Measurements from ENCODE around the gene ITPKB.

The ITPKB gene

DNA sequence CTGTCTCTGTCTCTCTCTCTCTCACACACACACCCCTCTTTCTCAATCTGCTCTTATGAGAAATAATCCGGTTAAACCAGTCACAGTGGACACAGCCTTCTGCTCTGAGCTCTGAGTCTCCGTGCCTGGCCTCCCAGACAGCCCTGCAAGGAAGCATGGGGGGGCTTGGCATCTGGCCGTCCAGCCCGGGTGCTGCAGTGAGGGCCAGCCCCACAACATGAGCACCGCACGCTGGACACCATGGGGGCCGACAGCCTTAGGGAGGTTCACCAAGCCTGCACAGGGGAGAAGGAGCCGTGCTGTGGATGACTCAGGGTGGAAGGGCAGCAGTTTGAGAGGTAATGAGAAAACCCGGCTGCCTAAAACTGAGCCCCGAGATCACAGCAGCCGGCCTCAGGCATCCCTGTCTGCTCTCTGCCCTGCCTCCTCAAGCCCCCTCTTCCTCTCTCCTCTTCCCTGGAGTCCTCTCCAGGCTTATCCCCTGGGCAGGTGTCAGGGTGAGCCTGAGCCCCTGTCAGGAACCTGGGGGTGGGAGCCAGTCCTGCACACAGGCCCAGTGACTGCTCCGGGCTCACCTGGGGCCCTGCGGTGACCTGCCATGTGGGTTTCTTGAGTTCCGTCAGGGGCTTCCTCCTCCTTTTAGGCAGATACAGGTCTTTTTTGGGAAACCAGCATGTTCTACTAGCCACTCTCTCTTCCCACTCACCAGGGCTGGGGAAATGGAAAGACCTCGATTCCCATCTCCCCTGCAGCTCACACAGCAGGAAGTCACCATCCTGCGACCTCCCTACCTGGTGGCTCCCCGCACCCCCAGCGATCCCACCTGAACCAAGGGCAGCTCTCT lies 92.8 kb downstream of the ITPKB start:
- TF ChIP-seq, protein P1, sequence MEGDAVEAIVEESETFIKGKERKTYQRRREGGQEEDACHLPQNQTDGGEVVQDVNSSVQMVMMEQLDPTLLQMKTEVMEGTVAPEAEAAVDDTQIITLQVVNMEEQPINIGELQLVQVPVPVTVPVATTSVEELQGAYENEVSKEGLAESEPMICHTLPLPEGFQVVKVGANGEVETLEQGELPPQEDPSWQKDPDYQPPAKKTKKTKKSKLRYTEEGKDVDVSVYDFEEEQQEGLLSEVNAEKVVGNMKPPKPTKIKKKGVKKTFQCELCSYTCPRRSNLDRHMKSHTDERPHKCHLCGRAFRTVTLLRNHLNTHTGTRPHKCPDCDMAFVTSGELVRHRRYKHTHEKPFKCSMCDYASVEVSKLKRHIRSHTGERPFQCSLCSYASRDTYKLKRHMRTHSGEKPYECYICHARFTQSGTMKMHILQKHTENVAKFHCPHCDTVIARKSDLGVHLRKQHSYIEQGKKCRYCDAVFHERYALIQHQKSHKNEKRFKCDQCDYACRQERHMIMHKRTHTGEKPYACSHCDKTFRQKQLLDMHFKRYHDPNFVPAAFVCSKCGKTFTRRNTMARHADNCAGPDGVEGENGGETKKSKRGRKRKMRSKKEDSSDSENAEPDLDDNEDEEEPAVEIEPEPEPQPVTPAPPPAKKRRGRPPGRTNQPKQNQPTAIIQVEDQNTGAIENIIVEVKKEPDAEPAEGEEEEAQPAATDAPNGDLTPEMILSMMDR (IDR thresholded peaks at IDR 0.05; ENCODE audit: insufficient read depth, low read length): no peak
- Histone ChIP-seq H3K27me3 (ENCODE audit: insufficient read depth, poor library complexity, severe bottlenecking) (no peaks in the 10 kb centered on the region), H3K27ac (replicated peaks) (no peak overlapping the region), H3K4me3 (replicated peaks; ENCODE audit: insufficient read depth, low read length) (no peak overlapping the region)
- DNase-seq (ENCODE audit: low read depth in 1 of 2, low spot score in 1 of 2): no peak

DNA sequence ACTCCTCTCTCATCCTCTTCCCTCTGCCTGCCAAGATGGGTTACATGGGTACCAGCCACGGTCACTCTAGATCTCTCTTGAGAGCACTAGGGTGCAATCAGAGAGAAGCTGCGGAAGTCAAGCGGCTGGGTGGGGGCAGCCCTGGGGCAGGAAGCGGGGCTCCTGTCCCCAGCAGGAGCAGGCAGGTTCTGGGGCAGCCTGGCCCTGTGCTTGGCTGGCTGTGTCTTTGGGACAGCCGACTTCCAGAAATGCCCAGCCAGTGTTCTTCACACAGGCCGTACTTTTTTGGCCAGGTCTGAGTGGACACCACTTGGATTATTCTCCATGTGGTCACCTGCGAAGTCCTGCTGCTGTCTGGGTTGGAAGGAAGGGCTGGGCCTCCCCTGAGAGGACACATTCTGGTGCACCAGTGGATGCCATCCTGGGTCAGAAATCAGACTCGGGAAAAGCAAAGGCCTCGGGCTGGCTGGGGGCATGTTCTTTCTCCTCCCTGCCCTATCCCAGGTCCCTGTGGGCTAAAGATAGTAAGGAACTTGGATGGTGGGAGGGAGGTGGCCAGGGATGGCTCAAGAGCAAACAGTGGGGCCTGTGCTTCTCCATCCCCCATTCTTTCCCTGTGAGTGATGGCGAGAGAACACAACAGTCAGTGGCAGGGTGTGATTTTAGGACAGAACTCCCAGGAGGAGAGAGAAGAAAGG lies 93.7 kb downstream of the ITPKB start:
- Histone ChIP-seq H3K27me3 (ENCODE audit: insufficient read depth, poor library complexity, severe bottlenecking) (no peaks in the 10 kb centered on the region), H3K4me3 (replicated peaks; ENCODE audit: insufficient read depth, low read length) (no peak overlapping the region), H3K27ac (replicated peaks) (peak overlapping the region; percentile 96)
- TF ChIP-seq POLR2AphosphoS5 (IDR thresholded peaks at IDR 0.05; ENCODE audit: low read depth): no peak
- TF ChIP-seq SPI1 (IDR thresholded peaks at IDR 0.05; ENCODE audit: borderline replicate concordance, low read depth): no peak
- TF ChIP-seq, protein P2, sequence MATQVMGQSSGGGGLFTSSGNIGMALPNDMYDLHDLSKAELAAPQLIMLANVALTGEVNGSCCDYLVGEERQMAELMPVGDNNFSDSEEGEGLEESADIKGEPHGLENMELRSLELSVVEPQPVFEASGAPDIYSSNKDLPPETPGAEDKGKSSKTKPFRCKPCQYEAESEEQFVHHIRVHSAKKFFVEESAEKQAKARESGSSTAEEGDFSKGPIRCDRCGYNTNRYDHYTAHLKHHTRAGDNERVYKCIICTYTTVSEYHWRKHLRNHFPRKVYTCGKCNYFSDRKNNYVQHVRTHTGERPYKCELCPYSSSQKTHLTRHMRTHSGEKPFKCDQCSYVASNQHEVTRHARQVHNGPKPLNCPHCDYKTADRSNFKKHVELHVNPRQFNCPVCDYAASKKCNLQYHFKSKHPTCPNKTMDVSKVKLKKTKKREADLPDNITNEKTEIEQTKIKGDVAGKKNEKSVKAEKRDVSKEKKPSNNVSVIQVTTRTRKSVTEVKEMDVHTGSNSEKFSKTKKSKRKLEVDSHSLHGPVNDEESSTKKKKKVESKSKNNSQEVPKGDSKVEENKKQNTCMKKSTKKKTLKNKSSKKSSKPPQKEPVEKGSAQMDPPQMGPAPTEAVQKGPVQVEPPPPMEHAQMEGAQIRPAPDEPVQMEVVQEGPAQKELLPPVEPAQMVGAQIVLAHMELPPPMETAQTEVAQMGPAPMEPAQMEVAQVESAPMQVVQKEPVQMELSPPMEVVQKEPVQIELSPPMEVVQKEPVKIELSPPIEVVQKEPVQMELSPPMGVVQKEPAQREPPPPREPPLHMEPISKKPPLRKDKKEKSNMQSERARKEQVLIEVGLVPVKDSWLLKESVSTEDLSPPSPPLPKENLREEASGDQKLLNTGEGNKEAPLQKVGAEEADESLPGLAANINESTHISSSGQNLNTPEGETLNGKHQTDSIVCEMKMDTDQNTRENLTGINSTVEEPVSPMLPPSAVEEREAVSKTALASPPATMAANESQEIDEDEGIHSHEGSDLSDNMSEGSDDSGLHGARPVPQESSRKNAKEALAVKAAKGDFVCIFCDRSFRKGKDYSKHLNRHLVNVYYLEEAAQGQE (IDR thresholded peaks at IDR 0.05; ENCODE audit: insufficient replicate concordance, low read depth): no peak
- TF ChIP-seq, protein P1 (IDR thresholded peaks at IDR 0.05; ENCODE audit: insufficient read depth, low read length): no peak
- TF ChIP-seq GABPA (IDR thresholded peaks at IDR 0.05; ENCODE audit: low read depth): no peak
- no peak for DNase-seq (ENCODE audit: low read depth in 1 of 2, low spot score in 1 of 2)

DNA sequence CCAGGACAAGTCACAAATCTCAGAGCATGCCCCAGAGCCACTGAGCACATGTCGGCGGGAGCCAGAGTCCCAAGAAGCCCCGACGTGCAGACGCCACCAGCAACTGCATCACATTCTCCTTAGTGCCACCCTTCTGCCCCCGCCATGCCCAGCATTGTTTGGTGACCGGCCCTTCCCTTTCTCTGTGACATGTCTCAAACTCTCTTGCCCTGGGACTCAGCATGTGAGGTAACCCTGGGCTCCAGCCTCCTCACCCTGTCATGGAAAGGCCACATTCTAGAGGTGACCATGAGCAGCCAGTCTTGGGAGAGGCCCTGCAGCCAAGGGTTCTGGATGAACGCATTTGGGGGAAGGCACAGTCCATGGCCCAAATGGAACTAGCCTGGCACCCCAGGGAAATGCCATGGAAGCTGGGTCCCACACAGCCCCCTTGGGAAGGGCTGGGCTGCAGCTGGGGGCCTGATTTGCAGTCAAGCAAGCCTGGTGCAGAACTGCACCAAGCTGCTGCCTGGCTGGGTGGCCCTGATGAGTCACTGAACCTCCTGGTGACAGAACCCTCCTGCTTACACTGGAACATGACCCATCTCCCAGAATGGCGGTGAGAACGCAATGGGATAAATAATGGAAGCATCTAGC lies 94.4 kb downstream of the ITPKB start:
- DNase-seq (ENCODE audit: low read depth in 1 of 2, low spot score in 1 of 2): no peak
- Histone ChIP-seq H3K27me3 (ENCODE audit: insufficient read depth, poor library complexity, severe bottlenecking) (no peaks in the 10 kb centered on the region), H3K4me3 (replicated peaks; ENCODE audit: insufficient read depth, low read length) (no peak overlapping the region), H3K27ac (replicated peaks) (peak overlapping the region; percentile 96)
- TF ChIP-seq GABPA (IDR thresholded peaks at IDR 0.05; ENCODE audit: low read depth): no peak

DNA sequence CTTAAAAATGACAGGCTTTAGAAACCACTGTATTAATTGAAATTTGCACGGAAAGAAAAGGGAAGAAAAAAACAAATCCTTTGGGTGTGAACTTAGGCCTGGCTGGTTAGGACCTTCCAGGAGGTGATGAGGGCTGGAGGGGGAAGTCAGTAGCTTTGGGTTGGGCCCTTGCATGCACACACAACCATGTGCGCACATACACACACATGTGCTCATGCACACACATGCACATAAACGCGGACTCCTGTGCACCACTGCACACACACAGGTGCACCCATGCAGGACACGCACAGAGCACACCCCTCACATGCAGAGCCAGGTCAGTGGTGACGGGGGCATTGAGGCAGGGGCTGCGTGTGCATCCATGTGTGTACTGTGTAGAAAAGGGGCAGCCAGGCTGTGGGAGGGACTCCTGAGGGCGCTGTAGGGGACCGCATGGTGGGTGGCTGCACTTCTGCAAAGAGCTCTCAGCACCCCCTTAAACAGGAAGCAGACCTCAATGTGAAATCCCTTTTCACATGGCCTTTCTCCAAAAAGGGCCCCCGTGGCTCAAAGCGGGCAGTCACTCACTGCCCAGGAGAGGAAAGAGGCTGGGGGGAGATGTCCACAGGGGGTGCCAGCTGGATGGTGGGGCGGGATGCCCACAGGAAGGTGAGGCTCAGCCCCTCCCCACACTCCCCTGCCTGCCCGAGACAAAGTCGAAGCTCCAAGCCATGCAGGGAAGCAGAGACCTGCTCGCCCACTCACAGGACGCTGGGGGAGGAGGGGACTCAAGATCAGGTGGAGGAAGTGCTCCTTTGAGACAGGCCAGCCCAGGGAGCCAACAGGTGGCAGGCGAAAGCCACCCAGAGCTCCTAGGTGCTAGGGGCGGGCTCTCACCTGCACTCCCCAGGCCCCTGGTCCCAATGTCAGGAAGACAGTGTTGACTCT lies 95.2 kb downstream of the ITPKB start:
- DNase-seq (ENCODE audit: low read depth in 1 of 2, low spot score in 1 of 2): peak; percentile 65 to 84
- TF ChIP-seq, protein P2 (IDR thresholded peaks at IDR 0.05; ENCODE audit: insufficient replicate concordance, low read depth): peak; percentile 17
- no peak; the same call in 1 of the 2 replicates for TF ChIP-seq GABPA (IDR thresholded peaks at IDR 0.05; ENCODE audit: low read depth)
- TF ChIP-seq SPI1 (IDR thresholded peaks at IDR 0.05; ENCODE audit: borderline replicate concordance, low read depth): peak; percentile 60
- H3K27ac ChIP-seq (replicated peaks): peak overlapping the region; percentile 96
- H3K27me3 ChIP-seq (ENCODE audit: insufficient read depth, poor library complexity, severe bottlenecking): no peaks in the 10 kb centered on the region
- no peak overlapping the region for H3K4me3 ChIP-seq (replicated peaks; ENCODE audit: insufficient read depth, low read length)
